PC-9 (cell line): Measurements from ENCODE around the gene ZNF462. TPM values are rescaled to one million over a fixed set of nuclear protein-coding genes. Genes with fewer than 3 reads are reported as not detected.

Experiments
- BruUV-seq: library from RNA; stranded (reverse); fragments of 400-500 nt; replicated peaks from 2 replicates; lab custom pipeline; 2021; lab: Mats Ljungman, UMichigan
- CTCF ChIA-PET: fragments of 300-600 bp; sonication (Branson Sonifier 250); formaldehyde crosslinking; loops from one replicate; lab custom pipeline; 2022; ENCODE audit warnings: antibody characterized with exemption; lab: Charles Lee
- POLR2A ChIA-PET: fragments of 300-600 bp; sonication (Branson Sonifier 250); formaldehyde crosslinking; loops from one replicate; lab custom pipeline; 2022; ENCODE audit warnings: antibody characterized with exemption; ENCODE audit not compliant: unreplicated experiment; lab: Charles Lee
- DNase-seq, 2 experiments: peaks; one replicate each; pipeline versions ENCODE4 v3.0.0 to v3.0.0-alpha.2; 2015 to 2022; ENCODE audit warnings: mixed read lengths in 1 of 2
- H2AFZ ChIP-seq: fragments of 200-600 bp; sonication (generic); 2 replicates; pipeline ENCODE4 v1.8.1; 2017; ENCODE audit warnings: antibody characterized with exemption
- H3F3A ChIP-seq: fragments of 200-600 bp; sonication (generic); 2 replicates; pipeline ENCODE4 v1.8.1; 2017; ENCODE audit warnings: antibody characterized with exemption, mild to moderate bottlenecking, low read depth; ENCODE audit not compliant: insufficient read depth
- H3K27ac ChIP-seq: fragments of 200-600 bp; sonication (generic); 2 replicates; pipeline ENCODE4 v1.6.1; 2016; ENCODE audit warnings: mixed run types
- H3K27me3 ChIP-seq: fragments of 200-600 bp; sonication (generic); 2 replicates; pipeline ENCODE4 v1.6.1; 2016; ENCODE audit warnings: low read depth, mixed run types; ENCODE audit not compliant: insufficient read depth
- H3K36me3 ChIP-seq: fragments of 200-600 bp; sonication (generic); 2 replicates; pipeline ENCODE4 v1.6.1; 2016; ENCODE audit warnings: low read depth, mixed run types
- H3K4me1 ChIP-seq: fragments of 200-600 bp; sonication (generic); replicated peaks from 2 replicates; pipeline ENCODE4 v1.6.1; 2016; ENCODE audit warnings: mixed run types; ENCODE audit not compliant: insufficient read depth
- H3K4me2 ChIP-seq: fragments of 200-600 bp; sonication (generic); 2 replicates; pipeline ENCODE4 v1.6.1; 2017; ENCODE audit warnings: mixed run types
- H3K4me3 ChIP-seq: fragments of 200-600 bp; sonication (generic); 2 replicates; pipeline ENCODE4 v1.6.1; 2016; ENCODE audit warnings: mixed run types
- H3K79me2 ChIP-seq: fragments of 200-600 bp; sonication (generic); 2 replicates; pipeline ENCODE4 v1.6.1; 2017; ENCODE audit warnings: low read depth, mixed run types
- H3K9me2 ChIP-seq: fragments of 200-600 bp; sonication (generic); 2 replicates; pipeline ENCODE4 v1.8.1; 2017; ENCODE audit warnings: mild to moderate bottlenecking; ENCODE audit not compliant: insufficient read depth
- H3K9me3 ChIP-seq: fragments of 200-600 bp; sonication (generic); 2 replicates; pipeline ENCODE4 v1.8.1; 2016; ENCODE audit warnings: low read depth; ENCODE audit not compliant: insufficient read depth
- H4K20me1 ChIP-seq: fragments of 200-600 bp; sonication (generic); 2 replicates; pipeline ENCODE4 v1.8.1; 2017; ENCODE audit not compliant: insufficient read depth
- CTCF ChIP-seq: fragments of 200-600 bp; sonication (generic); conservative IDR thresholded peaks from 2 replicates; pipeline ENCODE4 v1.6.1; 2017; ENCODE audit warnings: mixed run types, antibody characterized with exemption, mild to moderate bottlenecking, moderate library complexity
- EZH2 ChIP-seq: fragments of 200-600 bp; sonication (generic); IDR thresholded peaks from 2 replicates; pipeline ENCODE4 v1.8.0; 2017; ENCODE audit warnings: antibody characterized with exemption, low read depth
- intact Hi-C: fragments of 100-400 bp; cut with micrococcal nuclease; formaldehyde crosslinking; loops from one replicate; pipeline ENCODE4 v1.10.0; 2022; ENCODE audit not compliant: unreplicated experiment
- total RNA-seq: library from RNA; stranded (reverse); gene quantifications from 2 replicates; pipeline ENCODE4 v1.2.3, GENCODE V29; 2021

Gene ZNF462
- total RNA-seq, 1 experiment from 2014 or later: 4.8 TPM

- ChIA-PET CTCF (interaction anchor here (0.6 kb wide), 1 partner anchor 137 kb away, joined by 3 read pairs; no protein-coding TSS in a partner anchor), POLR2A (no interaction called here)
- Histone ChIP-seq H3K36me3 (no peaks in the 10 kb centered on the region), H3K4me3 (no peak overlapping the region), H3K27ac (no peak overlapping the region), H3K9me3 (no peaks in the 10 kb centered on the region), H3K79me2 (no peaks in the 10 kb centered on the region), H3K4me1 (no peaks in the 10 kb centered on the region), H3K9me2 (no peaks in the 10 kb centered on the region), H2AFZ (no peak overlapping the region), H3K27me3 (no peaks in the 10 kb centered on the region), H3F3A (no peaks in the 10 kb centered on the region), H4K20me1 (no peaks in the 10 kb centered on the region), H3K4me2 (no peak overlapping the region)
- no peak for TF ChIP-seq EZH2
- TF ChIP-seq CTCF: no peak
- no peak for DNase-seq
- BruUV-seq: no TSS peak
- intact Hi-C loops: no loop called here
These were observed 71.7 kb downstream of the ZNF462 start for GRCh38 chr9:106934442-106935238.

- no peak for TF ChIP-seq CTCF
- TF ChIP-seq EZH2: no peak
- Histone ChIP-seq H3K4me1 (no peaks in the 10 kb centered on the region), H3K27me3 (no peaks in the 10 kb centered on the region), H2AFZ (no peak overlapping the region), H3K79me2 (no peaks in the 10 kb centered on the region), H3K27ac (no peak overlapping the region), H3K4me2 (no peak overlapping the region), H3K4me3 (no peak overlapping the region), H3F3A (no peaks in the 10 kb centered on the region), H3K9me3 (no peaks in the 10 kb centered on the region), H3K9me2 (no peaks in the 10 kb centered on the region), H3K36me3 (no peaks in the 10 kb centered on the region), H4K20me1 (no peaks in the 10 kb centered on the region)
- POLR2A ChIA-PET: no interaction called here
- intact Hi-C loops: no loop called here
- CTCF ChIA-PET: no interaction called here
- no TSS peak for BruUV-seq
- DNase-seq: no peak
These were observed 73.7 kb downstream of the ZNF462 start for GRCh38 chr9:106936680-106937079.

DNA sequence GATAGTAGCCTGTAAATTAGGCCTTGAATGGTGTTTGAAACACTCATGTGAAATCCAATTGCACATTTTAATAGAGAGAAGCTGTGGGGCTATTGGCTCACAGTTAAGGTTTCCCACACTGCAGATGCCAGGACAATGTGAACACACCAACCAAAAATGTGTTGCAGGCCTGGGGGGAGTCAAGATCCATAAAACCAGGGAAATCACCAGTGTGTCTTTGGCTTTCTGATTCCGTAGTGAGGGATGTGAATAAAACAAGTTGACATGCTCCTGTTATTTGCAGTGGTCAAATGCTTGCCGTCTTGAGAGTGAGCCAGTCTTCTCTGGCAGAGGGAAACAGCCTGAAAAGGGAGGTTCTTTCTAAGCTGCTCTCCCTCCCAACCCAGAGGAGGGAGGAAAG, 79.0 kb downstream of the ZNF462 start:
- POLR2A ChIA-PET: interaction anchor here (0.6 to 0.7 kb wide), 2 partner anchors 49 to 332 kb away, joined by 3 read pairs; no protein-coding TSS in a partner anchor
- no peaks in the 10 kb centered on the region for H3K27me3 ChIP-seq
- no peak overlapping the region for H3K4me2 ChIP-seq
- H3K36me3 ChIP-seq: no peaks in the 10 kb centered on the region
- H3K79me2 ChIP-seq: no peaks in the 10 kb centered on the region
- no peaks in the 10 kb centered on the region for H4K20me1 ChIP-seq
- intact Hi-C loops: no loop called here
- no peaks in the 10 kb centered on the region for H3K4me1 ChIP-seq
- no TSS peak for BruUV-seq
- CTCF ChIA-PET: no interaction called here
- H3K9me2 ChIP-seq: no peaks in the 10 kb centered on the region
- no peak for TF ChIP-seq CTCF
- TF ChIP-seq EZH2: no peak
- H3K9me3 ChIP-seq: no peaks in the 10 kb centered on the region
- H3K27ac ChIP-seq: no peak overlapping the region
- DNase-seq: no peak
- no peak overlapping the region for H3K4me3 ChIP-seq
- H2AFZ ChIP-seq: no peak overlapping the region
- no peaks in the 10 kb centered on the region for H3F3A ChIP-seq
